OCI-LY7 (cell line): ENCODE results near the gene DEDD2. TPM values are rescaled to one million over a fixed set of nuclear protein-coding genes. Genes with fewer than 3 reads are reported as not detected.

Source experiments
- BruUV-seq: library from RNA; stranded (reverse); fragments of 400-500 nt; replicated peaks from 2 replicates; lab custom pipeline; 2021; lab: Mats Ljungman, UMichigan
- CTCF ChIA-PET: fragments of 300-600 bp; sonication (Branson Sonifier 250); formaldehyde crosslinking; loops from one replicate; lab custom pipeline; 2022; ENCODE audit warnings: antibody characterized with exemption; ENCODE audit not compliant: unreplicated experiment; lab: Charles Lee
- POLR2A ChIA-PET: fragments of 300-600 bp; sonication (Branson Sonifier 250); formaldehyde crosslinking; loops from one replicate; lab custom pipeline; 2022; ENCODE audit warnings: antibody characterized with exemption; lab: Charles Lee
- DNase-seq: peaks from one replicate; pipeline ENCODE4 v3.0.0-alpha.2; 2015; ENCODE audit warnings: low spot score
- H2AFZ ChIP-seq: fragments of 200-600 bp; sonication (generic), shearing (Covaris generic); 2 replicates; pipeline ENCODE4 v1.6.1; 2014; ENCODE audit warnings: mild to moderate bottlenecking, antibody characterized with exemption, low read length, moderate library complexity
- H3K27ac ChIP-seq: fragments of 200-600 bp; sonication (generic); 2 replicates; pipeline ENCODE4 v1.5.1; 2014; ENCODE audit warnings: mixed run types, low read depth, mild to moderate bottlenecking, moderate library complexity, low read length, inconsistent platforms; ENCODE audit not compliant: poor library complexity, severe bottlenecking
- H3K36me3 ChIP-seq: fragments of 200-600 bp; sonication (generic); 2 replicates; pipeline ENCODE4 v1.6.1; 2014; ENCODE audit warnings: mild to moderate bottlenecking, antibody characterized with exemption, low read length, moderate library complexity, mixed read lengths; ENCODE audit not compliant: insufficient read depth
- H3K4me1 ChIP-seq: fragments of 200-600 bp; sonication (generic); 2 replicates; pipeline ENCODE4 v1.5.1; 2014; ENCODE audit warnings: mild to moderate bottlenecking, low read length; ENCODE audit not compliant: insufficient read depth, poor library complexity, severe bottlenecking
- H3K4me2 ChIP-seq: fragments of 200-600 bp; sonication (generic); 2 replicates; pipeline ENCODE4 v1.6.1; 2014; ENCODE audit warnings: mild to moderate bottlenecking, low read length
- H3K4me3 ChIP-seq: fragments of 200-600 bp; sonication (generic); 2 replicates; pipeline ENCODE4 v1.5.1; 2014; ENCODE audit warnings: mild to moderate bottlenecking, low read depth, low read length; ENCODE audit not compliant: poor library complexity, severe bottlenecking
- H3K79me2 ChIP-seq: fragments of 200-600 bp; sonication (generic); 2 replicates; pipeline ENCODE4 v1.6.1; 2016; ENCODE audit warnings: low read depth, mild to moderate bottlenecking, low read length, moderate library complexity, mixed read lengths; ENCODE audit not compliant: insufficient read depth
- H3K9me2 ChIP-seq: fragments of 200-600 bp; sonication (generic); 2 replicates; pipeline ENCODE4 v1.6.1; 2016; ENCODE audit warnings: mild to moderate bottlenecking, low read length, mixed read lengths; ENCODE audit not compliant: insufficient read depth
- H3K9me3 ChIP-seq: fragments of 200-600 bp; sonication (generic); 2 replicates; pipeline ENCODE4 v1.6.1; 2014; ENCODE audit warnings: mild to moderate bottlenecking, mixed run types, low read length, mixed read lengths
- H4K20me1 ChIP-seq: fragments of 200-600 bp; sonication (generic); 2 replicates; pipeline ENCODE4 v1.6.1; 2014; ENCODE audit warnings: mild to moderate bottlenecking, antibody characterized with exemption, low read length, moderate library complexity, mixed read lengths; ENCODE audit not compliant: insufficient read depth
- EZH2phosphoT487 ChIP-seq: fragments of 200-600 bp; sonication (generic); IDR thresholded peaks from 2 replicates; pipeline ENCODE4 v1.6.1; 2018; ENCODE audit warnings: low read depth, borderline replicate concordance, mild to moderate bottlenecking, mixed run types, antibody characterized with exemption, low read length, moderate library complexity, mixed read lengths
- intact Hi-C: fragments of 100-400 bp; cut with micrococcal nuclease; formaldehyde crosslinking; loops from one replicate; pipeline ENCODE4 v1.10.0; 2022; ENCODE audit not compliant: unreplicated experiment
- total RNA-seq, 2 experiments: library from RNA; depleted of rRNA in 1 of 2; stranded (reverse); fragments of >200 nt in 1 of 2; shearing (Covaris generic) in 1 of 2; gene quantifications; 2 replicates each; pipeline ENCODE4 v1.2.3, GENCODE V29; 2014 to 2022
- TF ChIP-seq, protein P1 (sequence below): fragments of 200-600 bp; sonication (generic); conservative IDR thresholded peaks from 2 replicates; pipeline ENCODE4 v1.5.1; 2014; ENCODE audit warnings: mild to moderate bottlenecking, antibody characterized with exemption, low read length, moderate library complexity, mixed read lengths

DEDD2 gene
- total RNA-seq, 2 experiments from 2014 or later, result 15.5 to 41.9 TPM

DNA sequence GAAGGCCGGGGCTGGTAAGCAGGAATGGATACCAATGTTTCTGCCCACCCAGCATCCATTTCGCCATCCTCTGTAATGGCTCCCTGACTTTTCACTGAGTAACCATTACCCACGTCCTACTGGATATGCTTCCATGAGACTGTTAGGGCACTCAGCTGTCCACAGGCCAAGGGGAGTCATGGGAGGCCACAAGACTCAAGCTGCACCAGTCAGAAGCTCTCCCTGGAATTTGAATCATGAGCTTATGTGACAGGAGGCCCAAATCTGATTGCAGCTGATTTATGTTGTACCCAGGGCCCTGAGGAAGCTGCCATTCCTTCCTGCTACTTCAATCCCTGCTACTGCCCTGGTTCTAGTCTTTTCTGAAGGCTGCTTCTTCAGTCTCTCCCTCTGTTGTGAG is 28.3 kb downstream of the DEDD2 start:
- DNase-seq, result no peak
- ChIA-PET CTCF (no interaction called here), POLR2A (no interaction called here)
- no peaks in the 10 kb centered on the region for H3K9me3 ChIP-seq
- H4K20me1 ChIP-seq, result no peaks in the 10 kb centered on the region
- TF ChIP-seq, protein P1, sequence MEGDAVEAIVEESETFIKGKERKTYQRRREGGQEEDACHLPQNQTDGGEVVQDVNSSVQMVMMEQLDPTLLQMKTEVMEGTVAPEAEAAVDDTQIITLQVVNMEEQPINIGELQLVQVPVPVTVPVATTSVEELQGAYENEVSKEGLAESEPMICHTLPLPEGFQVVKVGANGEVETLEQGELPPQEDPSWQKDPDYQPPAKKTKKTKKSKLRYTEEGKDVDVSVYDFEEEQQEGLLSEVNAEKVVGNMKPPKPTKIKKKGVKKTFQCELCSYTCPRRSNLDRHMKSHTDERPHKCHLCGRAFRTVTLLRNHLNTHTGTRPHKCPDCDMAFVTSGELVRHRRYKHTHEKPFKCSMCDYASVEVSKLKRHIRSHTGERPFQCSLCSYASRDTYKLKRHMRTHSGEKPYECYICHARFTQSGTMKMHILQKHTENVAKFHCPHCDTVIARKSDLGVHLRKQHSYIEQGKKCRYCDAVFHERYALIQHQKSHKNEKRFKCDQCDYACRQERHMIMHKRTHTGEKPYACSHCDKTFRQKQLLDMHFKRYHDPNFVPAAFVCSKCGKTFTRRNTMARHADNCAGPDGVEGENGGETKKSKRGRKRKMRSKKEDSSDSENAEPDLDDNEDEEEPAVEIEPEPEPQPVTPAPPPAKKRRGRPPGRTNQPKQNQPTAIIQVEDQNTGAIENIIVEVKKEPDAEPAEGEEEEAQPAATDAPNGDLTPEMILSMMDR, result no peak
- TF ChIP-seq EZH2phosphoT487, result no peak
- H3K79me2 ChIP-seq, result no peaks in the 10 kb centered on the region
- H3K4me3 ChIP-seq, result no peak overlapping the region
- no peaks in the 10 kb centered on the region for H3K9me2 ChIP-seq
- no peak overlapping the region for H3K27ac ChIP-seq
- peaks cover 15% of the 10 kb centered on the region for H3K4me1 ChIP-seq
- no TSS peak for BruUV-seq
- H2AFZ ChIP-seq, result no peak overlapping the region
- intact Hi-C loops, result no loop called here
- no peak overlapping the region for H3K4me2 ChIP-seq
- H3K36me3 ChIP-seq, result no peaks in the 10 kb centered on the region

DNA sequence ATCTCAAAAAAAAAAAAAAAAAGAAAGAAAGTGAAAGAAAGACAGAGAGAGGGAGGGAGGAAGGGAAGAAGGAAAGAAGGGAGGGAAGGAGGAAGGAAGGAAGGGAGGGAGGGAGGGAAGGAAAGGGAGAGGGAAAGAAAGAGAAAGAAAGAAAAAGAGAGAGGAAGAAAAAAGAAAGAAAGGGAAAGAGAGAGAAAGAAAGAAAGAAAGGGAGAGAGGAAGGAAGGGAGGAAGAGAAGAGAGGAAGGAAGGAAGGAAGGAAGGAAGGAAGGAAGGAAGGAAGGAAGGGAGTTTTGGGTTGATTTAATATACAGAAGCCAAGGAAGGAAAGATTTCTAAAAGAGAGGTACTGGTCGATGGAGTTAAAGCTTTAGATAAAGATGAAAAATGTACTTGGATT is 28.8 kb downstream of the DEDD2 start:
- DNase-seq, result no peak
- no peak overlapping the region for H3K4me2 ChIP-seq
- no peak overlapping the region for H2AFZ ChIP-seq
- no peaks in the 10 kb centered on the region for H3K79me2 ChIP-seq
- no peaks in the 10 kb centered on the region for H3K9me2 ChIP-seq
- no peak overlapping the region for H3K27ac ChIP-seq
- H3K9me3 ChIP-seq, result no peaks in the 10 kb centered on the region
- no peaks in the 10 kb centered on the region for H3K36me3 ChIP-seq
- H4K20me1 ChIP-seq, result no peaks in the 10 kb centered on the region
- peaks cover 20% of the 10 kb centered on the region for H3K4me1 ChIP-seq
- ChIA-PET POLR2A (no interaction called here), CTCF (no interaction called here)
- no peak overlapping the region for H3K4me3 ChIP-seq
- no TSS peak for BruUV-seq
- TF ChIP-seq, protein P1, result no peak
- no peak for TF ChIP-seq EZH2phosphoT487
- intact Hi-C loops, result no loop called here

DNA sequence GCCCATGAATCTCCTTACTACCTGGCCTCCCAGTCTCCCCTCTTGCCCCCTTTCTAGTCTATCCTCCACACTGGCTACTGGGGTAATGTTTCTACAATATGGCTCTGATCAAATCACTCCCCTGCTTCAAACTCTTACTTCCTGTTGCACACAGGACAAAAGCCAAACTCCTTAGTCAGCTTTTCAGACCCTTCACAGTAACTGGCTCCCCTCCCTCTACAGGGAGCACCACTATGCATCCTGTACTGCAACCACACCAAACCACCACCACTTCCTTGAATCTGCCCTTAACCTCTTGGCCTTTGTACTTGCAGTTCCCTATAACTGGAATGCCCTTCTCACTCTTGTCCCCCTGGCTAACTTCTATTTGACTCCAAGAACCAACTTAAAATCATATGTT is 32.2 kb downstream of the DEDD2 start:
- H3K4me2 ChIP-seq, result peak overlapping the region; percentile 13; the same call in 1 of the 2 replicates
- H3K79me2 ChIP-seq, result no peaks in the 10 kb centered on the region
- H3K36me3 ChIP-seq, result no peaks in the 10 kb centered on the region
- no peak overlapping the region for H3K27ac ChIP-seq
- no peaks in the 10 kb centered on the region for H3K9me3 ChIP-seq
- no peak overlapping the region for H3K4me3 ChIP-seq
- DNase-seq, result peak; percentile 70
- no peaks in the 10 kb centered on the region for H3K9me2 ChIP-seq
- no TSS peak for BruUV-seq
- no peak for TF ChIP-seq EZH2phosphoT487
- TF ChIP-seq, protein P1, result no peak
- intact Hi-C loops, result no loop called here
- no peaks in the 10 kb centered on the region for H4K20me1 ChIP-seq
- CTCF ChIA-PET, result interaction anchor here (0.9 kb wide), 1 partner anchor 9 kb away, joined by 3 read pairs; no protein-coding TSS in a partner anchor
- POLR2A ChIA-PET, result interaction anchor here (0.5 kb wide), 1 partner anchor 95 kb away, joined by 3 read pairs; no protein-coding TSS in a partner anchor
- peaks cover 39% of the 10 kb centered on the region for H3K4me1 ChIP-seq
- H2AFZ ChIP-seq, result peak overlapping the region; percentile 56; the same call in 1 of the 2 replicates
